B cell (primary cell): ENCODE data around the gene ALKAL2. TPM values are rescaled to one million over a fixed set of nuclear protein-coding genes. Genes with fewer than 3 reads are reported as not detected.

Experiments used
- ATAC-seq: fragments of 200-7000 bp; cut with Tn5 transposase; one replicate; pipeline ENCODE4 v1.10.0; 2021; ENCODE audit warnings: low read depth, mild to moderate bottlenecking, moderate number of reproducible peaks, moderate library complexity
- CTCF ChIA-PET: fragments of 350-600 bp; sonication (Branson Sonifier 250); formaldehyde crosslinking; loops from one replicate; lab custom pipeline; 2021; ENCODE audit warnings: antibody characterized with exemption, inconsistent platforms; lab: Charles Lee
- POLR2A ChIA-PET: fragments of 350-600 bp; sonication (Branson Sonifier 250); formaldehyde crosslinking; loops from one replicate; lab custom pipeline; 2021; ENCODE audit warnings: antibody characterized with exemption; lab: Charles Lee
- DNase-seq: peaks from one replicate; pipeline ENCODE4 v3.0.0; 2013
- H2AFZ ChIP-seq: 2 replicates; pipeline ENCODE4 v1.6.1; 2012; ENCODE audit warnings: mild to moderate bottlenecking, low read depth, low read length; ENCODE audit not compliant: insufficient read depth, poor library complexity, severe bottlenecking
- H3K27ac ChIP-seq, 2 donors: 1 replicate in 1 of 2; 2 replicates in 1 of 2; pipeline ENCODE4 v1.5.1; 2012 to 2013; ENCODE audit warnings: low read length in 2 of 2, mild to moderate bottlenecking in 2 of 2, moderate library complexity in 1 of 2
- H3K27me3 ChIP-seq, 4 experiments: fragments of 200-600 bp in 1 of 4; sonication (generic) in 1 of 4; replicated peaks in 1 of 4; 1 replicate in 2 of 4; 2 replicates in 2 of 4; pipeline versions ENCODE4 v1.6.1 to v1.7.0; 2013 to 2016; ENCODE audit warnings: low read length in 3 of 4, mild to moderate bottlenecking in 2 of 4, mixed read lengths in 1 of 4, moderate library complexity in 1 of 4; ENCODE audit not compliant: insufficient read depth in 4 of 4, control insufficient read depth in 3 of 4; ENCODE audit errors: control extremely low read depth in 1 of 4
- H3K36me3 ChIP-seq, 2 experiments: replicated peaks in 1 of 2; 1 replicate in 1 of 2; 2 replicates in 1 of 2; pipeline versions ENCODE4 v1.6.1 to v1.7.1; 2013; ENCODE audit warnings: low read length in 1 of 2; ENCODE audit not compliant: insufficient read depth in 2 of 2, control insufficient read depth in 1 of 2; ENCODE audit errors: control extremely low read depth in 1 of 2, extremely low read depth in 1 of 2
- H3K4me1 ChIP-seq, 2 donors: fragments of 200-600 bp in 1 of 2; sonication (generic) in 1 of 2; 1 replicate in 1 of 2; 2 replicates in 1 of 2; pipeline versions ENCODE4 v1.5.1 to v1.6.1; 2013 to 2017; ENCODE audit warnings: low read length in 2 of 2; ENCODE audit not compliant: control insufficient read depth in 2 of 2, insufficient read depth in 2 of 2
- H3K4me2 ChIP-seq: replicated peaks from 2 replicates; pipeline ENCODE3; 2012; ENCODE audit warnings: mild to moderate bottlenecking, low read depth, low read length; ENCODE audit not compliant: poor library complexity, severe bottlenecking
- H3K4me3 ChIP-seq, 5 experiments: fragments of 200-600 bp in 1 of 5; sonication (generic) in 1 of 5; 1 replicate in 3 of 5; 2 replicates in 2 of 5; pipeline versions ENCODE4 v1.5.1 to v1.7.0; 2011 to 2016; ENCODE audit warnings: low read length in 4 of 5, mild to moderate bottlenecking in 4 of 5, low read depth in 2 of 5, control low read depth in 1 of 5, moderate library complexity in 1 of 5; ENCODE audit not compliant: insufficient read depth in 1 of 5; ENCODE audit errors: control extremely low read depth in 1 of 5, extremely low read depth in 1 of 5
- H3K79me2 ChIP-seq: fragments of 200-600 bp; sonication (generic); one replicate; pipeline ENCODE4 v1.6.0; 2016; ENCODE audit warnings: low read length; ENCODE audit not compliant: control insufficient read depth, insufficient read depth
- H3K9ac ChIP-seq: fragments of 200-600 bp; sonication (generic); 2 replicates; pipeline ENCODE4 v1.6.1; 2017; ENCODE audit warnings: mild to moderate bottlenecking, low read length, moderate library complexity
- H3K9me3 ChIP-seq, 3 donors: one replicate each; pipeline versions ENCODE4 v1.6.1 to v1.7.1; 2013; ENCODE audit warnings: low read length in 2 of 3; ENCODE audit not compliant: control insufficient read depth in 2 of 3, insufficient read depth in 1 of 3; ENCODE audit errors: control extremely low read depth in 1 of 3
- H4K20me1 ChIP-seq: 2 replicates; pipeline ENCODE4 v1.6.0; 2012; ENCODE audit warnings: mild to moderate bottlenecking, low read length; ENCODE audit not compliant: insufficient read depth, control insufficient read depth, poor library complexity, severe bottlenecking
- H3K27ac Mint-ChIP-seq: one replicate; pipeline ENCODE4 v1.8.0; 2021; ENCODE audit warnings: mixed read lengths
- H3K27me3 Mint-ChIP-seq: one replicate; pipeline ENCODE4 v1.8.0; 2021; ENCODE audit warnings: mixed read lengths
- H3K4me1 Mint-ChIP-seq: one replicate; pipeline ENCODE4 v1.8.0; 2021; ENCODE audit warnings: mixed read lengths
- H3K4me3 Mint-ChIP-seq: one replicate; pipeline ENCODE4 v1.8.0; 2021; ENCODE audit warnings: mixed read lengths
- H3K9me3 Mint-ChIP-seq: one replicate; pipeline ENCODE4 v1.8.0; 2022; ENCODE audit warnings: mixed read lengths; ENCODE audit not compliant: insufficient read depth
- CTCF ChIP-seq: fragments of 200-600 bp; IDR thresholded peaks from one replicate; pipeline ENCODE4 v1.8.0; 2022; ENCODE audit warnings: antibody characterized with exemption, mild to moderate bottlenecking
- EZH2 ChIP-seq: IDR thresholded peaks from 2 replicates; pipeline ENCODE4 v1.6.1; 2012; ENCODE audit warnings: borderline replicate concordance, low read depth, mild to moderate bottlenecking, moderate library complexity, low read length; ENCODE audit not compliant: insufficient read depth, poor library complexity, severe bottlenecking
- whole genome bisulfite sequencing: methylation state at CpG from one replicate; pipeline ENCODE4 v1.1.5; 2013; ENCODE audit warnings: missing lambda C conversion rate; ENCODE audit not compliant: insufficient coverage; 5-methylcytosine and 5-hydroxymethylcytosine counted together
- intact Hi-C: fragments of 100-400 bp; cut with micrococcal nuclease; formaldehyde crosslinking; loops from one replicate; pipeline ENCODE4 v1.10.0; 2022
- polyA plus RNA-seq: library from polyadenylated mRNA; depleted of rRNA; stranded (reverse); fragments of >200 nt; gene quantifications from 2 replicates; pipeline ENCODE4 v1.2.3, GENCODE V29; 2012
- total RNA-seq, 2 donors: library from RNA; stranded (reverse); fragments of 120-200 nt in 1 of 2; gene quantifications; 1 replicate in 1 of 2; 2 replicates in 1 of 2; pipeline versions ENCODE4 v1.2.3 to v1.2.4, GENCODE V29; 2013 to 2022

ALKAL2 gene
- total and polyA plus RNA-seq, 2 donors (not counting 1 experiment from before 2014, with no cell fraction given), result 0.79 to 5.3 TPM

DNA sequence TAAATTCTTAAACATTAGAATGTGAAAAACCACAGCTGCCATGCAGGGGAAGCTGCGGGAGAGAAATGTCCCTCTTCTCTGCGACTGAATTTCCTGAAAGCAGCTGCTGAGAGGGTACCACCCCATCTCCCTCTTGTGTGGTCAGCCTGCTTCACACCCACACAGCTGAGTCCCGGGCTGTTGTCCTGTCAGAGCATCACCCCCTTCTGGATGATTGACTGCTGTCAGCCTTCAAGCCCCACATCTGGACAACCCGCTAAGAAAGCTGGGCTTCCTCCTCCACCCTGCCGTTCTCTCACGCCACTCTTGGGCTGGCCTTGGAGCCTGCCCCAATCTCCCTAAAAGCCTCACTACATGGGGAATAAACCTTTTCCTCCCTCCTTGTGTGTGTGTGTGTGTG is 50.0 kb downstream of the ALKAL2 start:
- TF ChIP-seq EZH2 (no peak), CTCF (no peak)
- H3K4me2 ChIP-seq, result no peak overlapping the region
- ATAC-seq, result no peak
- peaks cover 3 to 11% of the 10 kb centered on the region in 2 experiments for H3K36me3 ChIP-seq
- WGBS, result 18% methylated on average over 3 of the region's 6 CpGs
- no peaks in the 10 kb centered on the region for H3K79me2 ChIP-seq
- H3K27ac Mint-ChIP-seq, result no peak overlapping the region
- no peaks in the 10 kb centered on the region for H3K27me3 Mint-ChIP-seq
- H4K20me1 ChIP-seq, result no peaks in the 10 kb centered on the region
- peaks cover 1% of the 10 kb centered on the region for H3K9me3 Mint-ChIP-seq
- intact Hi-C loops, result no loop called here
- H3K4me3 ChIP-seq, result no peak overlapping the region
- no peak for DNase-seq
- POLR2A ChIA-PET, result no interaction called here
- no peaks in the 10 kb centered on the region for H3K4me1 Mint-ChIP-seq
- CTCF ChIA-PET, result interaction anchor here (0.7 to 3.0 kb wide), 2 partner anchors 10 to 399 kb away, joined by 3 to 11 read pairs; no protein-coding TSS in a partner anchor
- H3K4me1 ChIP-seq, result no peaks in the 10 kb centered on the region
- no peaks in the 10 kb centered on the region for H3K27me3 ChIP-seq
- H3K27ac ChIP-seq, result no peak overlapping the region
- no peak overlapping the region for H3K4me3 Mint-ChIP-seq
- H2AFZ ChIP-seq, result no peak overlapping the region
- H3K9me3 ChIP-seq, result no peaks in the 10 kb centered on the region
- no peak overlapping the region for H3K9ac ChIP-seq

- Mint-ChIP-seq H3K9me3 (no peaks in the 10 kb centered on the region), H3K4me3 (no peak overlapping the region)
These were observed 50.8 kb downstream of the ALKAL2 start for GRCh38 chr2:236993-237539.

More at GRCh38 chr2:236993-237539, 50.8 kb downstream of the ALKAL2 start:
- Histone ChIP-seq H3K9me3 (no peaks in the 10 kb centered on the region), H3K9ac (no peak overlapping the region), H3K4me2 (no peak overlapping the region), H3K27ac (no peak overlapping the region), H3K4me3 (no peak overlapping the region), H3K4me1 (no peaks in the 10 kb centered on the region), H3K27me3 (no peaks in the 10 kb centered on the region), H3K79me2 (no peaks in the 10 kb centered on the region), H3K36me3 (peaks cover 3 to 11% of the 10 kb centered on the region in 2 experiments), H2AFZ (no peak overlapping the region), H4K20me1 (no peaks in the 10 kb centered on the region)
- Mint-ChIP-seq H3K27me3 (no peaks in the 10 kb centered on the region), H3K27ac (no peak overlapping the region), H3K4me1 (no peaks in the 10 kb centered on the region)
- ChIA-PET CTCF (interaction anchor here (0.7 to 3.0 kb wide), 2 partner anchors 11 to 400 kb away, joined by 3 to 11 read pairs; no protein-coding TSS in a partner anchor), POLR2A (no interaction called here)
- no peak for TF ChIP-seq EZH2
- TF ChIP-seq CTCF, result no peak
- ATAC-seq, result no peak
- intact Hi-C loops, result no loop called here
- WGBS, result 100% methylated on average over 1 of the region's 6 CpGs
- no peak for DNase-seq
